Parathyroid adenoma (tissue), 2 donors: ENCODE data around the gene RAD21L1.

Experiments used
- H2AFZ ChIP-seq: fragments of 300-600 bp; sonication (generic); one replicate; pipeline ENCODE4 v1.7.0; 2017; ENCODE audit warnings: antibody characterized with exemption, mild to moderate bottlenecking
- H3K27ac ChIP-seq: fragments of 300-600 bp; sonication (generic); one replicate; pipeline ENCODE4 v1.7.0; 2017
- H3K27me3 ChIP-seq: fragments of 300-600 bp; sonication (generic); one replicate; pipeline ENCODE4 v1.7.0; 2017; ENCODE audit warnings: low read length; ENCODE audit not compliant: control insufficient read depth, insufficient read depth
- H3K36me3 ChIP-seq: fragments of 300-600 bp; sonication (generic); one replicate; pipeline ENCODE4 v1.7.0; 2017; ENCODE audit warnings: low read length; ENCODE audit not compliant: control insufficient read depth, insufficient read depth
- H3K4me1 ChIP-seq: fragments of 300-600 bp; sonication (generic); one replicate; pipeline ENCODE4 v1.7.0; 2017; ENCODE audit warnings: control low read depth
- H3K4me2 ChIP-seq: fragments of 300-600 bp; sonication (generic); one replicate; pipeline ENCODE4 v1.7.0; 2017; ENCODE audit warnings: low read length
- H3K4me3 ChIP-seq: fragments of 300-600 bp; sonication (generic); one replicate; pipeline ENCODE4 v1.7.0; 2017; ENCODE audit warnings: low read depth, low read length
- H3K79me2 ChIP-seq: fragments of 300-600 bp; sonication (generic); one replicate; pipeline ENCODE4 v1.7.0; 2017; ENCODE audit warnings: control low read depth
- H3K9ac ChIP-seq: fragments of 300-600 bp; sonication (generic); one replicate; pipeline ENCODE4 v1.7.0; 2017; ENCODE audit warnings: mild to moderate bottlenecking
- H3K9me3 ChIP-seq: fragments of 300-600 bp; sonication (generic); one replicate; pipeline ENCODE4 v1.7.0; 2017; ENCODE audit warnings: low read length; ENCODE audit not compliant: control insufficient read depth
- CTCF ChIP-seq: fragments of 300-600 bp; sonication (generic); IDR thresholded peaks from one replicate; pipeline ENCODE4 v1.7.0; 2017; ENCODE audit warnings: antibody characterized with exemption, mild to moderate bottlenecking
- donor health status: primary hyperparathyroidism.

RAD21L1 gene

GRCh38 chr20:1299522-1299921 lies 73.7 kb downstream of the RAD21L1 start:
- Histone ChIP-seq H3K27me3 (no peaks in the 10 kb centered on the region), H3K4me1 (no peaks in the 10 kb centered on the region), H3K4me3 (no peak overlapping the region), H3K4me2 (no peak overlapping the region), H3K36me3 (no peaks in the 10 kb centered on the region), H3K9ac (no peak overlapping the region), H3K9me3 (no peaks in the 10 kb centered on the region), H3K27ac (no peak overlapping the region), H2AFZ (no peak overlapping the region), H3K79me2 (no peaks in the 10 kb centered on the region)
- TF ChIP-seq CTCF: no peak

- Histone ChIP-seq H3K79me2 (no peaks in the 10 kb centered on the region), H3K27ac (no peak overlapping the region), H3K9ac (no peak overlapping the region), H3K4me3 (no peak overlapping the region), H3K4me2 (no peak overlapping the region), H3K36me3 (no peaks in the 10 kb centered on the region), H3K9me3 (no peaks in the 10 kb centered on the region), H3K27me3 (no peaks in the 10 kb centered on the region), H2AFZ (no peak overlapping the region), H3K4me1 (no peaks in the 10 kb centered on the region)
- TF ChIP-seq CTCF: no peak
These were observed 74.4 kb downstream of the RAD21L1 start for GRCh38 chr20:1300083-1300840.

- H3K4me2 ChIP-seq: no peak overlapping the region
- no peak overlapping the region for H3K9ac ChIP-seq
- no peaks in the 10 kb centered on the region for H3K36me3 ChIP-seq
- TF ChIP-seq CTCF: no peak
- H3K4me1 ChIP-seq: no peaks in the 10 kb centered on the region
- no peaks in the 10 kb centered on the region for H3K79me2 ChIP-seq
- no peaks in the 10 kb centered on the region for H3K27me3 ChIP-seq
- H2AFZ ChIP-seq: no peak overlapping the region
- H3K4me3 ChIP-seq: no peak overlapping the region
- H3K9me3 ChIP-seq: no peaks in the 10 kb centered on the region
- H3K27ac ChIP-seq: no peak overlapping the region
These were observed 75.2 kb downstream of the RAD21L1 start for GRCh38 chr20:1301031-1301529.

GRCh38 chr20:1302685-1303541 lies 77.1 kb downstream of the RAD21L1 start:
- Histone ChIP-seq H3K36me3 (no peaks in the 10 kb centered on the region), H3K27ac (no peak overlapping the region), H3K9me3 (no peaks in the 10 kb centered on the region), H3K27me3 (no peaks in the 10 kb centered on the region), H3K4me3 (no peak overlapping the region), H3K4me2 (no peak overlapping the region), H2AFZ (no peak overlapping the region), H3K79me2 (no peaks in the 10 kb centered on the region), H3K4me1 (no peaks in the 10 kb centered on the region), H3K9ac (no peak overlapping the region)
- TF ChIP-seq CTCF: no peak
